HCT116 (cell line): Measurements from ENCODE around the gene ZMYND19.

Experiments used
- CTCF ChIP-seq, 3 experiments: fragments of 200-600 bp in 1 of 3; sonication (generic) in 1 of 3; IDR thresholded peaks in 2 of 3; conservative IDR thresholded peaks in 1 of 3; 2 replicates each; pipeline ENCODE4 v1.5.1; 2012 to 2017; ENCODE audit warnings: low read depth in 2 of 3, low read length in 2 of 3, antibody characterized with exemption in 1 of 3, borderline replicate concordance in 1 of 3, control low read depth in 1 of 3, mild to moderate bottlenecking in 1 of 3, mixed read lengths in 1 of 3, mixed run types in 1 of 3, moderate library complexity in 1 of 3; ENCODE audit not compliant: insufficient read depth in 1 of 3
- EZH2phosphoT487 ChIP-seq: fragments of 200-600 bp; IDR thresholded peaks from 2 replicates; pipeline ENCODE4 v1.6.1; 2018; ENCODE audit warnings: antibody characterized with exemption, borderline replicate concordance
- FOSL1 ChIP-seq: IDR thresholded peaks from 2 replicates; pipeline ENCODE4 v1.6.1; 2012; ENCODE audit warnings: low read depth
- MAX ChIP-seq: IDR thresholded peaks from 2 replicates; pipeline ENCODE4 v1.6.1; 2012
- RAD21 ChIP-seq: IDR thresholded peaks from 2 replicates; pipeline ENCODE4 v1.6.1; 2012; ENCODE audit warnings: low read depth, mild to moderate bottlenecking
- REST ChIP-seq: IDR thresholded peaks from 2 replicates; pipeline ENCODE4 v1.6.1; 2012; ENCODE audit warnings: low read depth
- SIN3A ChIP-seq: IDR thresholded peaks from 2 replicates; pipeline ENCODE4 v1.6.1; 2012; ENCODE audit warnings: low read depth
- YY1 ChIP-seq: IDR thresholded peaks from 2 replicates; pipeline ENCODE4 v1.6.1; 2011; ENCODE audit warnings: low read length, low read depth, moderate library complexity, mild to moderate bottlenecking; ENCODE audit not compliant: insufficient replicate concordance; ENCODE audit errors: extremely low read depth

- no peak for TF ChIP-seq EZH2phosphoT487
- peak; percentile 28 for TF ChIP-seq YY1
- no peak for TF ChIP-seq RAD21
- TF ChIP-seq REST = no peak
- TF ChIP-seq SIN3A = peak; percentile 75
- peak; percentile 53; the same call in 1 of the 2 replicates for TF ChIP-seq MAX
- 0 out of 6 replicates have a peak, but pooled peaks of 1 of the 3 experiments have one; percentile 6 for TF ChIP-seq CTCF (IDR thresholded peaks at IDR 0.05 in 2 of 3, conservative IDR thresholded peaks at IDR 0.05 in 1 of 3; ENCODE audit: borderline replicate concordance in 1 of 3, insufficient read depth in 1 of 3, low read depth in 2 of 3, low read length in 2 of 3)
- TF ChIP-seq FOSL1 = no peak
These were observed at the start of gene ZMYND19 for GRCh38 chr9:137590469-137591383.
